ENCODE results near the gene CKS1B. TPM values are rescaled to one million over a fixed set of nuclear protein-coding genes. Genes with fewer than 3 reads are reported as not detected.
"Not testable (repeated sequence)": the region's sequence is repeated elsewhere in the genome, so short reads cannot be mapped to it uniquely, and the experiment has no call there.

CKS1B gene
- total and polyA plus RNA-seq, 9 donors, result 57.1 to 84.9 (median 69.9) TPM

- peaks cover 11% of the 10 kb centered on the region for H3K4me1 ChIP-seq (ENCODE audit: control insufficient read depth, insufficient read depth, low read length)
- not testable (repeated sequence) for DNase-seq; H3K27me3 ChIP-seq (ENCODE audit: control insufficient read depth, insufficient read depth, low read length); H3K27ac ChIP-seq (ENCODE audit: low read length); H3K4me3 ChIP-seq (ENCODE audit: low read length); H3K9me3 ChIP-seq (replicated peaks; ENCODE audit: control insufficient read depth, low read depth, low read length)
- peaks cover 39% of the 10 kb centered on the region for H3K36me3 ChIP-seq (ENCODE audit: control insufficient read depth, insufficient read depth, low read length)
- WGBS (ENCODE audit: insufficient coverage), result 100% methylated on average over 1 of the region's 4 CpGs
These were observed 12.3 kb downstream of the CKS1B start for GRCh38 chr1:154986736-154987135.

DNA sequence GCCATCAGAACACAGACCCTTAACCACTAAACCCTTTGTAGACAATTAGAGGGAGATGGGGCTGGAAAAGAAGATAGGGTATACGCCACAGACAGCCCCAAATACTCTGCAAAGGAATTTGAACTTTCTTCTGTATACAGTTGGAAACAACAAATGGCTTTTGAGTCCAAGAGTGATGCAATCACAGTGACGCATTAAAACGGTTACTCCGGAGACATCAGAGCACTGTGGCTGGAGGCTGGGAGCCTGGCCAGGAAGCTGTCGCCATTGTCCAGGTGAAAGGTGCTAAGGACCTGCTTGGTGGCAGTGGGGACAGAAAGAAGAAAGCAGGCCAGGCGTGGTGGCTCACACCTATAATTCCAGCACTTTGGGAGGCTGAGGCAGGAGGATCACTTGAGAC lies 12.8 kb downstream of the CKS1B start:
- H3K36me3 ChIP-seq (ENCODE audit: control insufficient read depth, insufficient read depth, low read length), result peaks cover 39% of the 10 kb centered on the region
- no peaks in the 10 kb centered on the region for H3K27me3 ChIP-seq (ENCODE audit: control insufficient read depth, insufficient read depth, low read length)
- WGBS (ENCODE audit: insufficient coverage), result 48% methylated on average over 3 of the region's 6 CpGs
- H3K4me1 ChIP-seq (ENCODE audit: control insufficient read depth, insufficient read depth, low read length), result peaks cover 10% of the 10 kb centered on the region
- H3K4me3 ChIP-seq (ENCODE audit: low read length), result no peak overlapping the region
- H3K9me3 ChIP-seq (replicated peaks; ENCODE audit: control insufficient read depth, low read depth, low read length), result no peaks in the 10 kb centered on the region
- DNase-seq, result no peak
- H3K27ac ChIP-seq (ENCODE audit: low read length), result no peak overlapping the region

DNA sequence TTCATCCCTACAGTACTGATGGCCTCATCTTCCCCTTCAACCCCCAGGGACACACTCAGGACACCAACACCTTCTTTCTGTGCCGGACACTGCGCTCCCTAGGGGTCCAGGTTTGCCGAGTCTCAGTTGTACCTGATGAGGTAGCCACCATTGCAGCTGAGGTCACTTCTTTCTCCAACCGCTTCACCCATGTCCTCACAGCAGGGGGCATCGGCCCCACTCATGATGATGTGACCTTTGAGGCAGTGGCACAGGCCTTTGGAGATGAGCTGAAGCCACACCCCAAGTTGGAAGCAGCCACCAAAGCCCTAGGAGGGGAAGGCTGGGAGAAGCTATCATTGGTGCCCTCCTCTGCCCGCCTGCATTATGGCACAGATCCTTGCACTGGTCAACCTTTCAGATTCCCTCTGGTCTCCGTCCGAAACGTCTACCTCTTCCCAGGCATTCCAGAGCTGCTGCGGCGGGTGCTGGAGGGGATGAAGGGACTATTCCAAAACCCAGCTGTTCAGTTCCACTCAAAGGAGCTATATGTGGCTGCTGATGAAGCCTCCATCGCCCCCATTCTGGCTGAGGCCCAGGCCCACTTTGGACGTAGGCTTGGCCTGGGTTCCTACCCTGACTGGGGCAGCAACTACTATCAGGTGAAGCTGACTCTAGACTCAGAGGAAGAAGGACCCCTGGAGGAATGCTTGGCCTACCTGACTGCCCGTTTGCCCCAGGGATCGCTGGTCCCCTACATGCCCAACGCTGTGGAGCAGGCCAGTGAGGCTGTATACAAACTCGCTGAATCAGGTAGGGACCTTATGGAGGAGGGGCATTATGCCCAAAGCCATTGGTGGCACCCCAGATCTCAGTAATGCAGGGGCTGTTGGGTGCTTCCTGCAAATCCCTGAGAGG lies 13.8 kb downstream of the CKS1B start:
- H3K4me1 ChIP-seq (ENCODE audit: control insufficient read depth, insufficient read depth, low read length), result peaks cover 8% of the 10 kb centered on the region
- no peaks in the 10 kb centered on the region for H3K9me3 ChIP-seq (replicated peaks; ENCODE audit: control insufficient read depth, low read depth, low read length)
- no peak overlapping the region for H3K27ac ChIP-seq (ENCODE audit: low read length)
- H3K36me3 ChIP-seq (ENCODE audit: control insufficient read depth, insufficient read depth, low read length), result peaks cover 39% of the 10 kb centered on the region
- 83% methylated on average over 8 of the region's 17 CpGs for WGBS (ENCODE audit: insufficient coverage)
- DNase-seq, result no peak
- H3K27me3 ChIP-seq (ENCODE audit: control insufficient read depth, insufficient read depth, low read length), result no peaks in the 10 kb centered on the region
- no peak overlapping the region for H3K4me3 ChIP-seq (ENCODE audit: low read length)

DNA sequence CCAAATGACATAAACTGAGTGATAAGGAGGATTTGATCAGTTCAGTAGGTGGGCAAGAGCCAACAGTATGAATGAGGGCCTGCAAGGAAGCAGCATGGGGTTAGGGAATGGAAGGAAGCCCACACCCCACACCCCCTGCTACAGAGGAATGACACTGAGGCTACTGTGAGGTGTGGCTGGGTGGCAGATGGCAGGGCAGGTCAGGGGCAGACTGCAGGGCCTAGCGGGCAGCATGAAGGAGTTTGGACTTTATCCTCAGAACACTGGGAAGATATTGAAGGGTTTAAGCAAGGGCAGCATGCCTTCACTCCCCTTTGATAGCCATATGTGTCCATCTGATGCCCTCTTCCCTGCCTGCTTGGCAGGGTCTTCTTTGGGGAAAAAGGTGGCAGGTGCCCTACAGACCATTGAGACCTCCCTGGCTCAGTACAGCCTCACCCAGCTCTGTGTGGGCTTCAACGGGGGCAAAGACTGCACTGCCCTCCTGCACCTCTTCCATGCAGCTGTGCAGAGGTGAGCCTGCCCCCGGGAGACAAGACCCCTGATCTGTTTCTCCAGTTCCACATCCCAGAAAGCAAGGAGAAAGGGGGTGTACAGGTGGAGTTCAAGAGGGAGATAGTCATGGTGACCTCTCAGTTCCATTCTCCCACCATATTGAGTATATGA lies 14.8 kb downstream of the CKS1B start:
- no peak for DNase-seq
- no CpG with 5 or more reads among the region's 3 CpGs for WGBS (ENCODE audit: insufficient coverage)
- H3K36me3 ChIP-seq (ENCODE audit: control insufficient read depth, insufficient read depth, low read length), result peaks cover 39% of the 10 kb centered on the region
- no peaks in the 10 kb centered on the region for H3K27me3 ChIP-seq (ENCODE audit: control insufficient read depth, insufficient read depth, low read length)
- H3K9me3 ChIP-seq (replicated peaks; ENCODE audit: control insufficient read depth, low read depth, low read length), result no peaks in the 10 kb centered on the region
- H3K4me1 ChIP-seq (ENCODE audit: control insufficient read depth, insufficient read depth, low read length), result no peaks in the 10 kb centered on the region
- no peak overlapping the region for H3K4me3 ChIP-seq (ENCODE audit: low read length)
- no peak overlapping the region for H3K27ac ChIP-seq (ENCODE audit: low read length)

GRCh38 chr1:154990276-154990675 lies 15.8 kb downstream of the CKS1B start:
- DNase-seq, result no peak
- H3K27me3 ChIP-seq (ENCODE audit: control insufficient read depth, insufficient read depth, low read length), result no peaks in the 10 kb centered on the region
- no peaks in the 10 kb centered on the region for H3K9me3 ChIP-seq (replicated peaks; ENCODE audit: control insufficient read depth, low read depth, low read length)
- H3K27ac ChIP-seq (ENCODE audit: low read length), result no peak overlapping the region
- no peak overlapping the region for H3K4me3 ChIP-seq (ENCODE audit: low read length)
- H3K36me3 ChIP-seq (ENCODE audit: control insufficient read depth, insufficient read depth, low read length), result peaks cover 39% of the 10 kb centered on the region
- H3K4me1 ChIP-seq (ENCODE audit: control insufficient read depth, insufficient read depth, low read length), result no peaks in the 10 kb centered on the region
- WGBS (ENCODE audit: insufficient coverage), result 90% methylated on average over 1 of the region's 8 CpGs

DNA sequence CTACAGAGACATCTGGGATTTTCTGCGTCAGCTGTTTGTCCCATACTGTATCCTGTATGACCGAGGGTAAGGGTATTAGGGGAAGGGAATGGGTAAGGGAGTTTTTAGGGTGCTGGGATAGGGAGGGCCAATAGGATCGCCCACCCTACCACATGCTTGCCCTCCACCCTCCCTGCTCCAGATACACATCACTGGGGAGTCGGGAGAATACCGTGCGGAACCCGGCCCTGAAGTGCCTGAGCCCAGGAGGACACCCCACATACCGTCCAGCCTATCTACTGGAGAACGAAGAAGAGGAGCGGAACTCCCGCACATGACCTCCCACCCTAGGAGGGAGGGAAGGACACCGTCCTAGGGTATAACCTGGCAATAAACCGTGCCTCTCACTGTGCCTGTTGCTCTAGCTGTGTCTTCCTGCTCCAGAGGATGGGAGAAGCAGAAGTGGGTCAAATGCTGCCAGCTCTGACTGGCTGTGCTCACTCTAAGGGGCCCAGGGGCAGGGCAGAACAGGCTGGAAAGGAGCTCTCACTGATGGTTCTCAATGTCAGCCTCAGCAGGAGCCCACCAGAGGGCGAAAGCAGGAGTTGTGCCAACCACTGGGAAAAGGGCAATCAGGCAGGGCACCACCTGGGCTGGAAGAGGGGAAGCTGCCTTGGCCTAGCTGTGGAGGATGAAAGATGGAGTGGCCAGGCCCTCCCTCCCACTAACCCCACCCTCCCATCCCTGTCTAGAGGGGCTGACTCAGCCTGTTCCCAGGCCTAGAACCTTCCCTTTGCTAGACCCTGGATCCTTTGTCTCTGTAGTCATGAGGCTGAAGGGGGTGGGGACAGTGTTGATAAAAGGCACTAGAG lies 18.5 kb downstream of the CKS1B start:
- Histone ChIP-seq H3K4me1 (ENCODE audit: control insufficient read depth, insufficient read depth, low read length) (no peaks in the 10 kb centered on the region), H3K9me3 (replicated peaks; ENCODE audit: control insufficient read depth, low read depth, low read length) (no peaks in the 10 kb centered on the region), H3K36me3 (ENCODE audit: control insufficient read depth, insufficient read depth, low read length) (peaks cover 30% of the 10 kb centered on the region)

DNA sequence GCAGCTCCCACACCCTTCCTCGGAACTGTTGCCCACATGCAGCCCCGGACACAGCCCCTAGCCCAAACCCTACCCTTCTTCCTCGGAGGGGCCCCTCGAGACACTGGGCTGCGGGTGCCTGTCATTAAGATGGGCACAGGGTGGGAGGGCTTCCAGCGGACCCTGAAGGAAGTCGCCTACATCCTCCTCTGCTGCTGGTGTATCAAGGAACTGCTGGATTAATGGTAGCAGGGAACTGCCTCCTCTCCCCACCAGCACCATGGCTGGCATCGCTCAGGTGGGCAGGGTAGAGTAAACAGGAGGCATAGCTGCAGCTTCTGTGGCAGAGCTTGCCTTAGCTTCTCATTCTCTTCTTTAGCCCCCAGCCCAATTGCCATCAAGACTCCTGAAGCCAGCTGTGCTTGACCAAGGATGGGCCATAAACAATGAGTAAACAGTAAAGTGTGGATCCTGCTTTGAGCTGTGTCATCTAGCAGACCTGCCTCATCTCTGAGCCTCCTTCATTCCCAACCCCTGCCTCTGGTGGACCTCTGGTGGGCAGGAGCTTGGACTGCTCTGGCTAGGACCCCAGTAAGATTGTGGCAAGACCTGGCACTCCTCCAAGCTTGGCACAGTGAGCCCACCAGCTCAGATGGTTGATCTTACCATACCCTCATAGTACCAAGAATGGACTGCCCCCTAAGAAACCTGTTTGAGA lies 19.2 kb downstream of the CKS1B start, which contains the start of gene LENEP:
LENEP (plus strand) TSS at position 15 of the 697 bp plus-strand sequence; CDS start at position 37, 22 bp downstream.
- no CpG with 5 or more reads among the region's 8 CpGs for WGBS (ENCODE audit: insufficient coverage)
- DNase-seq, result no peak
- Histone ChIP-seq H3K36me3 (ENCODE audit: control insufficient read depth, insufficient read depth, low read length) (peaks cover 23% of the 10 kb centered on the region), H3K4me1 (ENCODE audit: control insufficient read depth, insufficient read depth, low read length) (peaks cover under 1% of the 10 kb centered on the region), H3K4me3 (ENCODE audit: low read length) (no peak within 1 kb of the TSS), H3K27me3 (ENCODE audit: control insufficient read depth, insufficient read depth, low read length) (no peaks in the 10 kb centered on the region), H3K9me3 (replicated peaks; ENCODE audit: control insufficient read depth, low read depth, low read length) (no peaks in the 10 kb centered on the region), H3K27ac (ENCODE audit: low read length) (no peak within 1 kb of the TSS)

More for the DNA sequence above, 18.5 kb downstream of the CKS1B start:
- no peak for DNase-seq
- Histone ChIP-seq H3K4me3 (ENCODE audit: low read length) (no peak overlapping the region), H3K27me3 (ENCODE audit: control insufficient read depth, insufficient read depth, low read length) (no peaks in the 10 kb centered on the region), H3K27ac (ENCODE audit: low read length) (no peak overlapping the region)
- 40% methylated on average over 1 of the region's 14 CpGs for whole genome bisulfite sequencing (ENCODE audit: insufficient coverage)

- Histone ChIP-seq H3K36me3 (ENCODE audit: control insufficient read depth, insufficient read depth, low read length) (peaks cover 18% of the 10 kb centered on the region), H3K4me1 (ENCODE audit: control insufficient read depth, insufficient read depth, low read length) (peaks cover 6% of the 10 kb centered on the region), H3K27me3 (ENCODE audit: control insufficient read depth, insufficient read depth, low read length) (no peaks in the 10 kb centered on the region), H3K4me3 (ENCODE audit: low read length) (no peak overlapping the region), H3K9me3 (replicated peaks; ENCODE audit: control insufficient read depth, low read depth, low read length) (no peaks in the 10 kb centered on the region), H3K27ac (ENCODE audit: low read length) (no peak overlapping the region)
- DNase-seq, result no peak
- 67% methylated on average over 1 of the region's 1 CpG for WGBS (ENCODE audit: insufficient coverage)
These were observed 19.7 kb downstream of the CKS1B start for GRCh38 chr1:154994269-154994587.

- no peak overlapping the region for H3K4me3 ChIP-seq (ENCODE audit: low read length)
- no peak overlapping the region for H3K27ac ChIP-seq (ENCODE audit: low read length)
- H3K4me1 ChIP-seq (ENCODE audit: control insufficient read depth, insufficient read depth, low read length), result peaks cover 8% of the 10 kb centered on the region
- H3K9me3 ChIP-seq (replicated peaks; ENCODE audit: control insufficient read depth, low read depth, low read length), result no peaks in the 10 kb centered on the region
- H3K36me3 ChIP-seq (ENCODE audit: control insufficient read depth, insufficient read depth, low read length), result peaks cover 14% of the 10 kb centered on the region
- WGBS (ENCODE audit: insufficient coverage), result 60% methylated on average over 3 of the region's 3 CpGs
- no peaks in the 10 kb centered on the region for H3K27me3 ChIP-seq (ENCODE audit: control insufficient read depth, insufficient read depth, low read length)
- no peak for DNase-seq
These were observed 20.1 kb downstream of the CKS1B start for GRCh38 chr1:154994591-154994990.
